ENCODE results near the gene FAM78B. TPM values are rescaled to one million over a fixed set of nuclear protein-coding genes. Genes with fewer than 3 reads are reported as not detected.
A peak's percentile ranks its signal among the peaks of the same experiment; 100 is the strongest.

The FAM78B gene
- total and polyA plus RNA-seq, 4 donors: 0.26 to 3.4 (median 1.1) TPM

DNA sequence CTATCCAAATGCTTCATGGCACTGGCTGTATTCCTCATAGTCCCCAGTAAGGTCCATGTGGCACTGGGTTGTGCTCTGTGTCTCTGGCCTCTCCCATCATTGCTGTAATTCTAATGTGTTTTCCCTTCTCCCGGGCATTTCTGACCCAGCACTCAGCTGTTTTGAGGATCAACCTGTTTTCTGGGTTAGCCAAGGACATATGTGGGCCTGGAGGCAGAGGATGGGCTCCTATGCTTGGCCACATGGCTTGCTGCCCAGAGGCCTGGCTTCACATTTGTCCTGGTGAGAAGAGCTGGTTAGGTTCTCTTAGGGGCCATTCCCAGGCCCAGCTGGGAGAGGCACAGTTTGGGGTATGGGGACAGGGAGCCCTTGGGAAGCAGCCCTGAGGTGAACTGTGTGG, 103.1 kb downstream of the FAM78B start:
- 30 to 47% methylated on average over 1 of the region's 1 CpG for WGBS, 2 donors
- Histone ChIP-seq H3K27ac (ENCODE audit: low read depth in 1 of 2, low read length in 2 of 2) (peak overlapping the region in 1 of 2 donors; percentile 23), H3K9me3 (ENCODE audit: control insufficient read depth, low read length) (no peaks in the 10 kb centered on the region), H3K36me3 (ENCODE audit: control insufficient read depth in 1 of 2, insufficient read depth in 2 of 2, low read length in 1 of 2) (no peaks in the 10 kb centered on the region), H3K4me3 (ENCODE audit: low read length in 2 of 2) (no peak overlapping the region), H3K27me3 (ENCODE audit: control insufficient read depth in 1 of 2, insufficient read depth in 2 of 2, low read length in 1 of 2) (no peaks in the 10 kb centered on the region), H3K4me1 (ENCODE audit: control insufficient read depth in 1 of 2, insufficient read depth in 2 of 2, low read length in 2 of 2) (peaks cover 0 to 11% of the 10 kb centered on the region in 2 donors)
- intact Hi-C loops (cut with DNase I): no loop called here
- ATAC-seq (ENCODE audit: low FRiP score) (no peak), DNase-seq (no peak)

DNA sequence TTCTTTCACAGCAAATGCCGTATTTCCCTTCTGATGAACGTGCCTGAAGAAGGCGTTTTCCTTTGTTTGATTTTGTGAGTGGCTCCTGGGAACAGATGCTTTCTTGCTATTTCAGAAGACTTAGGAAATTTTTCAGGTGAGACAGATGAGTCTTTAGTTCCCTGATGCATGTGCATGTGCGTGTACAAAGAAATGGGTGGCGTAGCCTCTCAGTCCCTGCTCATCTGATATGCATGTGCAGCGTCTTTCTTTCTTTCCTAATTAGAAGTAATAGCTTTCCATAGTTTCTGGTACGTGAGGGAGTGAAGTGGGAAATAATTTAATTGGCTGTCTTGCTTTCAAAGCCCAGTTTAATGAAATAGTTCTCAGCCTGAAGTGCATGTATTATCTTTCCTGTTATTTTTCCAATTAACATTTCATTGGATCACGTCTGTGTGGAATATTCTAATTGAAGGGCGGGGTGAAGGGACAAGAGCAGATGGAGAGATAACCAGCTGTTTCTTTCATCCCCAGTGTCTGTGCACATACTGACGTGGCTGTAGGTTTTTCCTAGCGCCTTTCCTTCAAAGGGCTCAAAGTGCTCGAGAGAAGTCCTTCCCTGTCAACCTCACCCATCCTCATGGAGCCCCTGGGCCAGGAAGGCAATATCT, 104.3 kb downstream of the FAM78B start:
- no peaks in the 10 kb centered on the region for H3K9me3 ChIP-seq (ENCODE audit: control insufficient read depth, low read length)
- DNase-seq: no peak
- ATAC-seq (ENCODE audit: low FRiP score): no peak
- H3K36me3 ChIP-seq (ENCODE audit: control insufficient read depth in 1 of 2, insufficient read depth in 2 of 2, low read length in 1 of 2): no peaks in the 10 kb centered on the region
- H3K27ac ChIP-seq (ENCODE audit: low read depth in 1 of 2, low read length in 2 of 2): no peak overlapping the region
- H3K4me3 ChIP-seq (ENCODE audit: low read length in 2 of 2): no peak overlapping the region
- peaks cover 0 to 11% of the 10 kb centered on the region in 2 donors for H3K4me1 ChIP-seq (ENCODE audit: control insufficient read depth in 1 of 2, insufficient read depth in 2 of 2, low read length in 2 of 2)
- peaks cover 0 to 2% of the 10 kb centered on the region in 2 donors for H3K27me3 ChIP-seq (ENCODE audit: control insufficient read depth in 1 of 2, insufficient read depth in 2 of 2, low read length in 1 of 2)
- WGBS, 2 donors: 74 to 76% methylated on average over 12 of the region's 12 CpGs
- intact Hi-C loops (cut with DNase I): no loop called here

DNA sequence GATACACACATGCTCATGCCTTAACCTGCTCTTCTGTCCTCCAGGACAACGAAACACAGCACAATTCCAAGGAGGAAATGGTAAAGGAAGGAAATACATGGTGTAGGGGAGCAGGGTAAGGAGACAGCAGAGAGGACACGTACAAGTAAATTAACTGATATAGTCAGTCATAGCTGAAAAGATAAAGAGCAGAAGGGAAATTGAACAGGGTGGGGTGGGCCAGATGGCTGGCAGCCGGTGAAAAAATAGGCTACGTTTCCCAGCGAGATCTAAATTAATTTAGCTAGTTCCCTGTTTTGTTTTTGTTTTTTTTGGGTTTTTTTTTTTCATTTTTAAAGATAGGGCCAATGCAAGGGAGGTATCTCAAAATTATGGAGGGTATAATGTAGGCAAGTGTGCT, 109.2 kb downstream of the FAM78B start:
- intact Hi-C loops (cut with DNase I): no loop called here
- Histone ChIP-seq H3K4me1 (ENCODE audit: control insufficient read depth in 1 of 2, insufficient read depth in 2 of 2, low read length in 2 of 2) (no peaks in the 10 kb centered on the region), H3K36me3 (ENCODE audit: control insufficient read depth in 1 of 2, insufficient read depth in 2 of 2, low read length in 1 of 2) (no peaks in the 10 kb centered on the region), H3K27me3 (ENCODE audit: control insufficient read depth in 1 of 2, insufficient read depth in 2 of 2, low read length in 1 of 2) (peaks cover 0 to 2% of the 10 kb centered on the region in 2 donors), H3K27ac (ENCODE audit: low read depth in 1 of 2, low read length in 2 of 2) (no peak overlapping the region), H3K9me3 (ENCODE audit: control insufficient read depth, low read length) (no peaks in the 10 kb centered on the region), H3K4me3 (ENCODE audit: low read length in 2 of 2) (no peak overlapping the region)
- DNase-seq: no peak
- ATAC-seq (ENCODE audit: low FRiP score): no peak
- WGBS, 2 donors: 62 to 65% methylated on average over 5 of the region's 5 CpGs

DNA sequence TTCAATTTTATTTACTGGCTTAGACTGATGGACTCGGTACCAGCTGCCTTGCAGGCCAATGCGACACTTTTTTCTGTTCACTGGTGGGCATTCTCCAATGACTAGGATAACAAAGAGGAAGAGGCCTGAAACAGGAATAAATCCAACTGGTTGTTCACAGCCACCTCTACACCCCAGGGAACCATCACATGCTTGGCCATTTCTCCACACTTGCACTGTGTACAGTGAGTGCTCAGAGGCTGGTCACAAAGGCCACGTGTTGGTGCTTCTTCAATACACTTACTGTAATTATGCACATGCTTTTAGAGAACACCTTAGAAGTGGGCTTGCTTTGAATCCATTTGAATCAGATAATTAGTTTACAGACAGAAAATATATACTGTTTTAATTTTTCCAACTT, 113.4 kb downstream of the FAM78B start:
- no peak for ATAC-seq (ENCODE audit: low FRiP score)
- H3K27ac ChIP-seq (ENCODE audit: low read depth in 1 of 2, low read length in 2 of 2): no peak overlapping the region
- intact Hi-C loops (cut with DNase I): no loop called here

DNA sequence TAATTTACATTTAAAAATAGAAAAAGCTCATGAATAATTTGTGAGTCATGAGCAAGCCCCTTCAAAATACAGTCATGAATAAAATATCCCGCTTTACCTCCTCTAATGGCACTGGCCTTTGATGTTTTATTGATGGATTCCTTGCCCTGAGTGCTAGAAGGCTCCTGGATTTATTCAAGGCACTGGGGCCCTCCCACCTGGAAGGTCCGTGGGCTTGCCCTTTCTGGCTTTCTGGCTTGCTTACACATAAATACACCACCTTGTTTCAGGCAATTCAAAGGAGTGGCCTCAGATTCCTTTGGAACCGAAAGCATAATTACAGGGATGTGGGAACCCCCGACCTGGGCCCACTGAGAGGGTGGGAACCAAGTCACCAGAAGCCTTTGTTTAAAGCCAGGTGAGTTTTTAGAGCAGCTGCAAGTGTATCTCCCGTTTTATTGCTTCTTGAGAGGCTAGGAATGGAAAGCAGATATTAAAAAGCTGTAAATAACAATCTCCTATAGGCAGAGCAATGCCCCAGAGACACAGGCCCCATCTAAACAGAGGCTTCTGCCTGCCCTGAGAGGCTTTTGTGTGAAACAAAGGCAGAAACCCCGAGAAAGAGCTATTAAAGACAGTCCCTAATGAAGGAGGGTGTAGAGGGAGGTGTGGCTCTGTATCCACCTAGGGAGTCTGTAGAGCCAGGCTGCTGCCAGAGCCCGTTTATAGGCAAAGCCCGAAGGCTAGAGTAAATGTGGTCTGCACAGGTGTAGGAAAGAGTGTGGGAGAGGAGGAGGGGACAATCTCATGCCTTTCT, 126.4 kb downstream of the FAM78B start:
- WGBS, 2 donors: 33 to 36% methylated on average over 8 of the region's 8 CpGs

More for the DNA sequence above, 113.4 kb downstream of the FAM78B start:
- no peak for DNase-seq
- Histone ChIP-seq H3K27me3 (ENCODE audit: control insufficient read depth in 1 of 2, insufficient read depth in 2 of 2, low read length in 1 of 2) (peaks cover 0 to 2% of the 10 kb centered on the region in 2 donors), H3K9me3 (ENCODE audit: control insufficient read depth, low read length) (no peaks in the 10 kb centered on the region), H3K36me3 (ENCODE audit: control insufficient read depth in 1 of 2, insufficient read depth in 2 of 2, low read length in 1 of 2) (no peaks in the 10 kb centered on the region), H3K4me1 (ENCODE audit: control insufficient read depth in 1 of 2, insufficient read depth in 2 of 2, low read length in 2 of 2) (no peaks in the 10 kb centered on the region), H3K4me3 (ENCODE audit: low read length in 2 of 2) (no peak overlapping the region)
- 74 to 80% methylated on average over 3 of the region's 3 CpGs for WGBS, 2 donors

DNA sequence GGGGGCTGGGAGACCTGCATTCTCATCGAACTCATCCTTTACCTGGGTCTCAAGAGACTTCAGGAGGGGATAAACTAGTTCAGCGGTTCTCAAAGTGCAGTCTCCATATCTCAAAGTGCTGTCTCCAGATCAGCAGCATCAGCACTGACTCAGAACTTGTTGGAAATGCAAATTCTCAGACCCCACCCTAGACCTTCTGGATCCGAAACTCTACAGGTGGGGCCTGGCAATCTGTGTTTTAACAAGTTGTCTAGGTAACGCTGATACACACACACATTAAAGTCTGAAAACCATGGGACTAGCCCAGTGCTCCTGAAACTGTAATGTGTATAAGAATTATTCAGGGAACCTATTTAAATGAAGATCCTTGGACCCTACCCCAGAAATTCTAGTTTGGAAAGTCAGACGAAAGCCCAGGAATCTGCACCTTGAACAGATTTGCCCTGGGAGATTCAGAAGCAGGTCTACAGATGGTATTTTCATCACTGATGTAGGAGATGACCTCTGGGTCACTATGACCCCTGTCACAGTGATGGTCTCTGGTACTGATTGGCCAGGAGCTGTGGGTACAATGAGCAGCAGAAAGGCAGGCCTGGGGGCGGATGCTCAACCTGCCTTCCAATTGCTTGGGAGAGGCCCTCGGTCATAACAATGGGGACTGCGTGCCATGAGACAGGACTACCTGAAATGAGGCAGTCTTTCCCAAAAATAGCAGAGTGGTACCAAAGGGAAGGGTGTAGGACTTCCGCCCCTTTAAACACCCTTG, 127.2 kb downstream of the FAM78B start:
- DNase-seq: no peak
- Histone ChIP-seq H3K9me3 (ENCODE audit: control insufficient read depth, low read length) (peaks cover 1% of the 10 kb centered on the region), H3K4me1 (ENCODE audit: control insufficient read depth in 1 of 2, insufficient read depth in 2 of 2, low read length in 2 of 2) (no peaks in the 10 kb centered on the region), H3K36me3 (ENCODE audit: control insufficient read depth in 1 of 2, insufficient read depth in 2 of 2, low read length in 1 of 2) (no peaks in the 10 kb centered on the region), H3K27me3 (ENCODE audit: control insufficient read depth in 1 of 2, insufficient read depth in 2 of 2, low read length in 1 of 2) (no peaks in the 10 kb centered on the region), H3K27ac (ENCODE audit: low read depth in 1 of 2, low read length in 2 of 2) (no peak overlapping the region), H3K4me3 (ENCODE audit: low read length in 2 of 2) (no peak overlapping the region)
- ATAC-seq (ENCODE audit: low FRiP score): no peak
- 73 to 74% methylated on average over 9 of the region's 9 CpGs for WGBS, 2 donors
- intact Hi-C loops (cut with DNase I): no loop called here

More for the DNA sequence above, 126.4 kb downstream of the FAM78B start:
- Histone ChIP-seq H3K36me3 (ENCODE audit: control insufficient read depth in 1 of 2, insufficient read depth in 2 of 2, low read length in 1 of 2) (no peaks in the 10 kb centered on the region), H3K27me3 (ENCODE audit: control insufficient read depth in 1 of 2, insufficient read depth in 2 of 2, low read length in 1 of 2) (no peaks in the 10 kb centered on the region), H3K4me1 (ENCODE audit: control insufficient read depth in 1 of 2, insufficient read depth in 2 of 2, low read length in 2 of 2) (no peaks in the 10 kb centered on the region), H3K4me3 (ENCODE audit: low read length in 2 of 2) (no peak overlapping the region), H3K27ac (ENCODE audit: low read depth in 1 of 2, low read length in 2 of 2) (no peak overlapping the region), H3K9me3 (ENCODE audit: control insufficient read depth, low read length) (peaks cover 1% of the 10 kb centered on the region)
- ATAC-seq (ENCODE audit: low FRiP score) (no peak), DNase-seq (no peak)
- intact Hi-C loops (cut with DNase I): no loop called here

DNA sequence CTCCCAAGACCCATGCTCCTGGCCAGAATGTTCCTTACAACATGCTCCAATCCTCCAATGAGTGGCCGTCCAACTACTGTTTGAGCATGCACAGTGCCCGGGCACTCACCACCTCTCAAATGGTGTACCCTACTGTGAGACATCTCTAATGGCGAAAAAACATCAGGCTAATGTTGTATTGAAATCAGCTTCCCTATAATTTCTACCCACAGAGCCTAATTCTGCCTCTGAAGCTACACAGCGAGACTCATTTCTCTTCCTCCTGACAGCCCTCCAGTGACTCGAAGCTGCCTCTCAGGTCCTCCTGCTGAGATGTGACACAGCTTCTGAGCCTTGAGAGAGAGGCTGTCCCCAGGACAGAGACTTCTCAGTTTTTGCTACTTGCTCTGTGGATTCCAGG, 130.7 kb downstream of the FAM78B start:
- peaks cover 1% of the 10 kb centered on the region for H3K9me3 ChIP-seq (ENCODE audit: control insufficient read depth, low read length)
- no peaks in the 10 kb centered on the region for H3K4me1 ChIP-seq (ENCODE audit: control insufficient read depth in 1 of 2, insufficient read depth in 2 of 2, low read length in 2 of 2)
- ATAC-seq (ENCODE audit: low FRiP score) (no peak), DNase-seq (no peak)
- H3K36me3 ChIP-seq (ENCODE audit: control insufficient read depth in 1 of 2, insufficient read depth in 2 of 2, low read length in 1 of 2): no peaks in the 10 kb centered on the region
- no peaks in the 10 kb centered on the region for H3K27me3 ChIP-seq (ENCODE audit: control insufficient read depth in 1 of 2, insufficient read depth in 2 of 2, low read length in 1 of 2)
- no peak overlapping the region for H3K4me3 ChIP-seq (ENCODE audit: low read length in 2 of 2)
- 58 to 65% methylated on average over 5 of the region's 5 CpGs for WGBS, 2 donors
- intact Hi-C loops (cut with DNase I): no loop called here
- H3K27ac ChIP-seq (ENCODE audit: low read depth in 1 of 2, low read length in 2 of 2): no peak overlapping the region

DNA sequence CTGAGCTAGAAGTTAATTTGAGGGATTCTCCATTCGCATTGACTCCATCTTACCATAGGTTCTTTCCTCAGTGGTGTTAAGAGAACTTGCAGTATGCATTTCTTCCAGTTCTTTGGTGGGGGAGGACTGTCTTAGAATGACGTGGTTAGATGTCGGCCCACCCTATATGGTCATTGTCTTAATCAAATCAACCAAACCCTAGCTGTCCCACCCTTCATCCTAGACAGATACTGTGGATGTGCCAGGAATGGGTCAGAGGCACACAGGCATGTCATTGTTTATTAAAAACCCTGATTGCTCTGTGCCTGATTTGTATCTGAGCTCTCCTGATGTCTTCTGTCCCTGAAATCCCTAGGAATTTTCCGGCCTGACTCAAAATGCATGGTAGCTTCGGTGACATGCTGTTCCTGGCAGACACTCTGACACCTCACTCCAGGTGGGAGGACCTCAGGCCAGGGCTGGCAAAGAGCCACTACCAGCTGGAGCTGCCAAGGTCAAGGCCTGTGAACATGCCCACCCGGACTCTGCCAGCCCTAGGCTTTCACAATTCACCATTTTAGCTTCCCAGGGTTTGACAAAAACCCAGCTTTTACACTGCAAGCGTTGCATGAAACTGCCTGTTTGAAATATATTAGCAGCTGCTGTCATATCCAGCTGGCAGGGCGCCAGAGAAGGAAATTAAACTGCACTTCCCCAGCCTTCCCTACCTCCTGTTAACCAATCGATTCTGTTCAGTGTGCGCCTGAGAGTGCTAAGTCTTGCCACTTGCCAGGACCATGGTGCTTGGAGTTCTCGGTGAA, 134.0 kb downstream of the FAM78B start:
- intact Hi-C loops (cut with DNase I): no loop called here
- Histone ChIP-seq H3K27me3 (ENCODE audit: control insufficient read depth in 1 of 2, insufficient read depth in 2 of 2, low read length in 1 of 2) (no peaks in the 10 kb centered on the region), H3K4me3 (ENCODE audit: low read length in 2 of 2) (no peak overlapping the region), H3K36me3 (ENCODE audit: control insufficient read depth in 1 of 2, insufficient read depth in 2 of 2, low read length in 1 of 2) (no peaks in the 10 kb centered on the region), H3K4me1 (ENCODE audit: control insufficient read depth in 1 of 2, insufficient read depth in 2 of 2, low read length in 2 of 2) (no peaks in the 10 kb centered on the region), H3K27ac (ENCODE audit: low read depth in 1 of 2, low read length in 2 of 2) (no peak overlapping the region), H3K9me3 (ENCODE audit: control insufficient read depth, low read length) (peaks cover 1% of the 10 kb centered on the region)
- ATAC-seq (ENCODE audit: low FRiP score) (no peak), DNase-seq (no peak)
- WGBS, 2 donors: 68 to 69% methylated on average over 11 of the region's 11 CpGs

Measured in aorta (tissue), 5 donors.